SK-N-SH treated with all-trans-retinoic acid at 6 μM for 48 hours (cell line): ENCODE results near the gene CFAP70.

Experiments used
- ATAC-seq: fragments of 200-7000 bp; cut with Tn5 transposase; 3 replicates; pipeline ENCODE4 v1.9.1; 2020; ENCODE audit warnings: mild to moderate bottlenecking, moderate library complexity
- ARNTL ChIP-seq: fragments of 450-650 bp; formaldehyde crosslinking; IDR thresholded peaks from 2 replicates; pipeline ENCODE4 v1.5.0; 2020; ENCODE audit warnings: low read depth, mild to moderate bottlenecking, moderate library complexity, borderline replicate concordance
- BACH2 ChIP-seq: fragments of 250-450 bp; sonication (Bioruptor Pico); IDR thresholded peaks from 2 replicates; pipeline ENCODE4 v1.9.0; 2021; ENCODE audit warnings: mild to moderate bottlenecking, borderline replicate concordance
- CSDC2 ChIP-seq: fragments of 250-450 bp; sonication (Bioruptor Pico); IDR thresholded peaks from 2 replicates; pipeline ENCODE4 v1.5.0; 2020; ENCODE audit warnings: mild to moderate bottlenecking, moderate library complexity
- ESRRG ChIP-seq: fragments of 250-450 bp; sonication (Bioruptor Pico); IDR thresholded peaks from 2 replicates; pipeline ENCODE4 v1.6.1; 2021; ENCODE audit warnings: mild to moderate bottlenecking
- OSR1 ChIP-seq: fragments of 250-450 bp; sonication (Bioruptor Pico); IDR thresholded peaks from 2 replicates; pipeline ENCODE4 v1.8.0; 2022; ENCODE audit warnings: moderate library complexity, mild to moderate bottlenecking, inconsistent platforms
- PPARA ChIP-seq: fragments of 250-450 bp; sonication (Bioruptor Pico); IDR thresholded peaks from 2 replicates; pipeline ENCODE4 v1.5.0; 2020; ENCODE audit warnings: mild to moderate bottlenecking, borderline replicate concordance
- RARB ChIP-seq: fragments of 250-450 bp; sonication (Bioruptor Pico); IDR thresholded peaks from 2 replicates; pipeline ENCODE4 v1.8.0; 2021; ENCODE audit warnings: mild to moderate bottlenecking, moderate library complexity
- SNAI2 ChIP-seq: fragments of 250-450 bp; sonication (Bioruptor Pico); IDR thresholded peaks from 2 replicates; pipeline ENCODE4 v1.5.0; 2020; ENCODE audit warnings: mild to moderate bottlenecking, moderate library complexity
- TCF4 ChIP-seq: fragments of 250-450 bp; sonication (Bioruptor Pico); IDR thresholded peaks from 2 replicates; pipeline ENCODE4 v1.8.0; 2021; ENCODE audit warnings: mild to moderate bottlenecking, moderate library complexity, borderline replicate concordance
- TOX ChIP-seq: fragments of 250-450 bp; sonication (Bioruptor Pico); IDR thresholded peaks from 2 replicates; pipeline ENCODE4 v1.8.0; 2021; ENCODE audit warnings: mild to moderate bottlenecking, moderate library complexity, borderline replicate concordance
- ZC3H10 ChIP-seq: fragments of 250-450 bp; sonication (Bioruptor Pico); IDR thresholded peaks from 2 replicates; pipeline ENCODE4 v1.5.1; 2021; ENCODE audit warnings: mild to moderate bottlenecking, moderate library complexity
- ZFP3 ChIP-seq: fragments of 250-450 bp; sonication (Bioruptor Pico); IDR thresholded peaks from 2 replicates; pipeline ENCODE4 v1.5.0; 2020; ENCODE audit warnings: mild to moderate bottlenecking, moderate library complexity
- ZFP30 ChIP-seq: fragments of 450-650 bp; formaldehyde crosslinking; IDR thresholded peaks from 2 replicates; pipeline ENCODE4 v1.5.0; 2022; ENCODE audit warnings: mild to moderate bottlenecking, moderate library complexity
- ZNF565 ChIP-seq: fragments of 450-650 bp; formaldehyde crosslinking; conservative IDR thresholded peaks from 2 replicates; pipeline ENCODE4 v1.5.0; 2020; ENCODE audit warnings: low read depth, mild to moderate bottlenecking, moderate library complexity
- ZNF70 ChIP-seq: fragments of 450-650 bp; formaldehyde crosslinking; IDR thresholded peaks from 2 replicates; pipeline ENCODE4 v1.5.0; 2020; ENCODE audit warnings: mild to moderate bottlenecking, moderate library complexity
- ZNF8 ChIP-seq: fragments of 450-650 bp; formaldehyde crosslinking; IDR thresholded peaks from 2 replicates; pipeline ENCODE4 v1.5.0; 2020; ENCODE audit warnings: mild to moderate bottlenecking, moderate library complexity
- TF ChIP-seq, protein P1 (sequence below): fragments of 250-450 bp; sonication (Bioruptor Pico); IDR thresholded peaks from 2 replicates; pipeline ENCODE4 v1.5.1; 2021; ENCODE audit warnings: mild to moderate bottlenecking, moderate library complexity
- TF ChIP-seq, protein P2 (sequence below): fragments of 250-450 bp; sonication (Bioruptor Pico); IDR thresholded peaks from 2 replicates; pipeline ENCODE4 v1.5.0; 2020; ENCODE audit warnings: mild to moderate bottlenecking, moderate library complexity
- TF ChIP-seq, protein P3 (sequence below): fragments of 250-450 bp; sonication (Bioruptor Pico); IDR thresholded peaks from 2 replicates; pipeline ENCODE4 v1.8.0; 2020; ENCODE audit warnings: mild to moderate bottlenecking, moderate library complexity, borderline replicate concordance

The CFAP70 gene

DNA sequence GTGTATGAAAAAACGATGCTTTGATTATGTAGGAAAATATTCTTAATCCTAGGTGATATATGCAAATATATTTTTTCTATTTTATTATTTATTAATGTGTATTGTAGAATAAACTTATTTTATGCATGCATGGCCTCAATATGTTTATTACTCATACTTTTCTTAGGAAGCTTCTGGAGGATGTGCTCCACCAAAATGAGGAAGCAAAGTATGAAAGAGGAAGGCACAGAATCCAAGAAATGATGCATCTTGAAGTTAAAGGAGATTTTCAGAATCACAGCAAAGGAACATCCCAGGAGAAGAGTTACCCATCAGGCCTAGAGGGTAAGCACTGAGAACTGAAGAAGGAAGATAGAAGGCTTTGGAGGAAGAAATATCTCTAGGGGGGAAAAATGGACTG is 71.2 kb downstream of the CFAP70 start:
- ATAC-seq: no peak
- TF ChIP-seq, protein P1, sequence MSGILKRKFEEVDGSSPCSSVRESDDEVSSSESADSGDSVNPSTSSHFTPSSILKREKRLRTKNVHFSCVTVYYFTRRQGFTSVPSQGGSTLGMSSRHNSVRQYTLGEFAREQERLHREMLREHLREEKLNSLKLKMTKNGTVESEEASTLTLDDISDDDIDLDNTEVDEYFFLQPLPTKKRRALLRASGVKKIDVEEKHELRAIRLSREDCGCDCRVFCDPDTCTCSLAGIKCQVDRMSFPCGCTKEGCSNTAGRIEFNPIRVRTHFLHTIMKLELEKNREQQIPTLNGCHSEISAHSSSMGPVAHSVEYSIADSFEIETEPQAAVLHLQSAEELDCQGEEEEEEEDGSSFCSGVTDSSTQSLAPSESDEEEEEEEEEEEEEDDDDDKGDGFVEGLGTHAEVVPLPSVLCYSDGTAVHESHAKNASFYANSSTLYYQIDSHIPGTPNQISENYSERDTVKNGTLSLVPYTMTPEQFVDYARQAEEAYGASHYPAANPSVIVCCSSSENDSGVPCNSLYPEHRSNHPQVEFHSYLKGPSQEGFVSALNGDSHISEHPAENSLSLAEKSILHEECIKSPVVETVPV (CRISPR knock-in tag): no peak
- TF ChIP-seq, protein P2, sequence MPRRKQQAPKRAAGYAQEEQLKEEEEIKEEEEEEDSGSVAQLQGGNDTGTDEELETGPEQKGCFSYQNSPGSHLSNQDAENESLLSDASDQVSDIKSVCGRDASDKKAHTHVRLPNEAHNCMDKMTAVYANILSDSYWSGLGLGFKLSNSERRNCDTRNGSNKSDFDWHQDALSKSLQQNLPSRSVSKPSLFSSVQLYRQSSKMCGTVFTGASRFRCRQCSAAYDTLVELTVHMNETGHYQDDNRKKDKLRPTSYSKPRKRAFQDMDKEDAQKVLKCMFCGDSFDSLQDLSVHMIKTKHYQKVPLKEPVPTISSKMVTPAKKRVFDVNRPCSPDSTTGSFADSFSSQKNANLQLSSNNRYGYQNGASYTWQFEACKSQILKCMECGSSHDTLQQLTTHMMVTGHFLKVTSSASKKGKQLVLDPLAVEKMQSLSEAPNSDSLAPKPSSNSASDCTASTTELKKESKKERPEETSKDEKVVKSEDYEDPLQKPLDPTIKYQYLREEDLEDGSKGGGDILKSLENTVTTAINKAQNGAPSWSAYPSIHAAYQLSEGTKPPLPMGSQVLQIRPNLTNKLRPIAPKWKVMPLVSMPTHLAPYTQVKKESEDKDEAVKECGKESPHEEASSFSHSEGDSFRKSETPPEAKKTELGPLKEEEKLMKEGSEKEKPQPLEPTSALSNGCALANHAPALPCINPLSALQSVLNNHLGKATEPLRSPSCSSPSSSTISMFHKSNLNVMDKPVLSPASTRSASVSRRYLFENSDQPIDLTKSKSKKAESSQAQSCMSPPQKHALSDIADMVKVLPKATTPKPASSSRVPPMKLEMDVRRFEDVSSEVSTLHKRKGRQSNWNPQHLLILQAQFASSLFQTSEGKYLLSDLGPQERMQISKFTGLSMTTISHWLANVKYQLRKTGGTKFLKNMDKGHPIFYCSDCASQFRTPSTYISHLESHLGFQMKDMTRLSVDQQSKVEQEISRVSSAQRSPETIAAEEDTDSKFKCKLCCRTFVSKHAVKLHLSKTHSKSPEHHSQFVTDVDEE: no peak
- no peak for TF ChIP-seq TOX (CRISPR knock-in tag)
- TF ChIP-seq PPARA: no peak
- no peak for TF ChIP-seq TCF4
- no peak for TF ChIP-seq ZNF70 (CRISPR knock-in tag)

DNA sequence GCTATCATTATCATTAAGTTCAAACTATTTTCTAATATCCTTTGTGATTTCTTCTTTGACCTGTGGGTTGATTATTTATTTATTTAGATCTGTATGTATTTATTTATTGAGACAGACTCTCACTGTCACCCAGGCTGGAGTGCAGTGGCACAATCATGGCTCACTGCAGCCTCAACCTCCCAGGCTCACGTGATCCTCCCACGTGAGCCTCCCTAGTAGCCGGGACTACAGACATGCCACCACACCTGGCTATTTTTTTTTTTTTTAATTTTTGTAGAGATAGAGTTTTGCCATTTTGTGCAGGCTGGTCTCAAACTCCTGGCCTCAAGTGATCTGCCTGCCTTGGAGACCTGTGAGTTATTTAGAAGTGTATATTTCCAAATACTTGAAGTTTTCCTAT is 77.6 kb downstream of the CFAP70 start:
- no peak for ATAC-seq

DNA sequence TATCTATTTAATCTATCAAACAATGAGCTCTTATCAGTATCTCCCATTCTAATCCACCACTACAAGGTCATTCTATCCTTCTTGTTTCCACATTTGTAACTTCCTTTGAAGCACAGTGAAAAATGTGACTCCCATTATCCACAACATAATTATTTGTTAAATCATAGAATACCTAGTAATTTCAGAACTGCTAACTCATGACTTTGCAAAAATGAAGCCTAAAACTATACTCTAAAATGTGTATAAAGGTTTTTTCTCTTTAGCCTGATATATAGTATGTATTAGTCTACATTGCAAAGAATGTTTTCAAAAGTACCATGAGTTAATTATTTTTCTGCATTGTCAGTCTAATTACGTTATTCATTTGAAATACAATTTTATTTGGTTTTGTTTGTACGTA is 94.2 kb downstream of the CFAP70 start:
- TF ChIP-seq OSR1 (CRISPR knock-in tag) (no peak), BACH2 (CRISPR knock-in tag) (no peak), ZNF8 (CRISPR knock-in tag) (no peak), TCF4 (no peak), SNAI2 (no peak), ESRRG (CRISPR knock-in tag) (no peak), ZFP3 (no peak), CSDC2 (CRISPR knock-in tag) (no peak), TOX (CRISPR knock-in tag) (no peak), RARB (CRISPR knock-in tag) (no peak), ZC3H10 (CRISPR knock-in tag) (no peak), ZFP30 (no peak), ZNF70 (CRISPR knock-in tag) (no peak), ARNTL (CRISPR knock-in tag) (no peak), ZNF565 (CRISPR knock-in tag) (no peak)
- TF ChIP-seq, protein P3, sequence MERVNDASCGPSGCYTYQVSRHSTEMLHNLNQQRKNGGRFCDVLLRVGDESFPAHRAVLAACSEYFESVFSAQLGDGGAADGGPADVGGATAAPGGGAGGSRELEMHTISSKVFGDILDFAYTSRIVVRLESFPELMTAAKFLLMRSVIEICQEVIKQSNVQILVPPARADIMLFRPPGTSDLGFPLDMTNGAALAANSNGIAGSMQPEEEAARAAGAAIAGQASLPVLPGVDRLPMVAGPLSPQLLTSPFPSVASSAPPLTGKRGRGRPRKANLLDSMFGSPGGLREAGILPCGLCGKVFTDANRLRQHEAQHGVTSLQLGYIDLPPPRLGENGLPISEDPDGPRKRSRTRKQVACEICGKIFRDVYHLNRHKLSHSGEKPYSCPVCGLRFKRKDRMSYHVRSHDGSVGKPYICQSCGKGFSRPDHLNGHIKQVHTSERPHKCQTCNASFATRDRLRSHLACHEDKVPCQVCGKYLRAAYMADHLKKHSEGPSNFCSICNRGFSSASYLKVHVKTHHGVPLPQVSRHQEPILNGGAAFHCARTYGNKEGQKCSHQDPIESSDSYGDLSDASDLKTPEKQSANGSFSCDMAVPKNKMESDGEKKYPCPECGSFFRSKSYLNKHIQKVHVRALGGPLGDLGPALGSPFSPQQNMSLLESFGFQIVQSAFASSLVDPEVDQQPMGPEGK (CRISPR knock-in tag): no peak
- TF ChIP-seq, protein P1 (CRISPR knock-in tag): no peak
- TF ChIP-seq, all 23 proteins: peak for 0

More for the DNA sequence above, 77.6 kb downstream of the CFAP70 start:
- no peak for TF ChIP-seq ZFP3

DNA sequence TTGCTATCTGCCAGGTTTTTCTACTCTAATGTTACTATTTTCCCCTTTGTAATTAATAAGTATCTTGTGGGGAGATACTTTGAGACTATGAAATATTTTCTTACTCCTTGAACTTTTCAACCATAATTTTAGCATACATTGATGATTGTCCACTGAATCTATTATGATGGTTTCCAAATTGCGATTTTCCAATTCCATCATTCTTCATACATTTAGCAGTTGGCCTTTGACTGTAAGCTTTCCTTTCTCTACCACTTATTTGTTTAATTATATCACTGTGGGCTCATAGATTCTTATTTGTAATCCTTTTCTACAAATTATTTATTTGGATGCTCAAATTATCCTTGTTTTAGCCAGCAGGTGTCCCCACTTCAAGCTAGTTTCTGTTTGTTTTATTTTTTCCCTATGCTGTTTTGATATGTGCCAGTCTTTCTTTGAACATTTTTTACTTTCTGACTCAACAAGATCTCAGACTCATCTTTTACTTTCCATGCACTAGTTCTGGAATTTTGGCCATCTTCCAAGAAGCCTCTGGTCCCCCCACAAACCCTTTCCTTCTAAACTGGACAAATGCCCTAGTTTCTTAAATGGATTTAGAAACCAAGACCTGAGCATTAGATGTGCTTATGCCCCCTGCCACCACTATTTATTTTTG is 94.8 kb downstream of the CFAP70 start:
- ATAC-seq: peak; percentile 52; the same call in 2 of the 3 replicates
- TF ChIP-seq RARB (CRISPR knock-in tag) (no peak), ZNF70 (CRISPR knock-in tag) (no peak), ZFP3 (no peak)

More for the DNA sequence above, 94.2 kb downstream of the CFAP70 start:
- no peak for ATAC-seq
